SK-N-SH (cell line): ENCODE data around the gene PPAN. TPM values are rescaled to one million over a fixed set of nuclear protein-coding genes. Genes with fewer than 3 reads are reported as not detected.
A peak's percentile ranks its signal among the peaks of the same experiment; 100 is the strongest.

Experiments
- CTCF ChIA-PET: fragments of 300-600, 350-600 bp; formaldehyde crosslinking; extraction: SDS; loops from one replicate; lab custom pipeline; 2021; lab: Yijun Ruan, JAX
- POLR2A ChIA-PET: fragments of 350-600 bp; sonication (Branson Sonifier 250); formaldehyde crosslinking; extraction: SDS; loops from one replicate; lab custom pipeline; 2020; ENCODE audit warnings: antibody characterized with exemption, inconsistent platforms; lab: Yijun Ruan, JAX
- DNase-seq: peaks from one replicate; pipeline ENCODE4 v3.0.0; 2012
- H2AFZ ChIP-seq: fragments of 200-600 bp; sonication (generic); 2 replicates; pipeline ENCODE4 v1.8.1; 2016; ENCODE audit warnings: antibody characterized with exemption, mild to moderate bottlenecking, low read depth
- H3F3A ChIP-seq: fragments of 200-600 bp; sonication (generic); replicated peaks from 2 replicates; pipeline ENCODE3; 2016; ENCODE audit warnings: antibody characterized with exemption, mild to moderate bottlenecking; ENCODE audit not compliant: insufficient read depth
- H3K27ac ChIP-seq, 2 experiments: fragments of 200-500 bp in 1 of 2; fragments of 200-600 bp in 1 of 2; sonication (Bioruptor generic) in 1 of 2; sonication (generic), shearing (Covaris generic) in 1 of 2; 2 replicates each; pipeline versions ENCODE4 v1.5.1 to v1.6.1; 2014 to 2016; ENCODE audit warnings: low read depth in 2 of 2, inconsistent platforms in 1 of 2, low read length in 1 of 2, mild to moderate bottlenecking in 1 of 2, mixed read lengths in 1 of 2
- H3K27me3 ChIP-seq: fragments of 200-600 bp; sonication (generic), shearing (Covaris generic); 2 replicates; pipeline ENCODE4 v1.6.1; 2016; ENCODE audit warnings: mixed run types; ENCODE audit not compliant: insufficient read depth
- H3K36me3 ChIP-seq, 2 experiments: fragments of 200-500 bp in 1 of 2; fragments of 200-600 bp in 1 of 2; sonication (Bioruptor generic) in 1 of 2; sonication (generic) in 1 of 2; replicated peaks in 1 of 2; 2 replicates each; pipeline versions ENCODE3 to v1.5.1; 2014 to 2016; ENCODE audit warnings: low read length in 1 of 2, mild to moderate bottlenecking in 1 of 2; ENCODE audit not compliant: insufficient read depth in 2 of 2, control insufficient read depth in 1 of 2
- H3K4me1 ChIP-seq, 2 experiments: fragments of 200-500 bp in 1 of 2; fragments of 200-600 bp in 1 of 2; sonication (Bioruptor generic) in 1 of 2; sonication (generic), shearing (Covaris generic) in 1 of 2; 2 replicates each; pipeline versions ENCODE4 v1.5.1 to v1.6.1; 2014 to 2016; ENCODE audit warnings: low read depth in 1 of 2, low read length in 1 of 2, mixed run types in 1 of 2; ENCODE audit not compliant: insufficient read depth in 2 of 2, control insufficient read depth in 1 of 2
- H3K4me2 ChIP-seq: fragments of 200-600 bp; sonication (generic), shearing (Covaris generic); 2 replicates; pipeline ENCODE4 v1.6.1; 2017; ENCODE audit warnings: mixed run types
- H3K4me3 ChIP-seq, 2 experiments: fragments of 200-500 bp in 1 of 2; fragments of 200-600 bp in 1 of 2; sonication (Bioruptor generic) in 1 of 2; sonication (generic), shearing (Covaris generic) in 1 of 2; 2 replicates each; pipeline versions ENCODE4 v1.5.1 to v1.8.1; 2014 to 2016; ENCODE audit warnings: low read depth in 2 of 2, inconsistent platforms in 1 of 2, low read length in 1 of 2, mild to moderate bottlenecking in 1 of 2, mixed read lengths in 1 of 2, moderate library complexity in 1 of 2
- H3K79me2 ChIP-seq: fragments of 200-600 bp; sonication (generic); 2 replicates; pipeline ENCODE4 v1.8.1; 2017; ENCODE audit warnings: mild to moderate bottlenecking; ENCODE audit not compliant: insufficient read depth
- H3K9ac ChIP-seq: fragments of 200-600 bp; sonication (generic); 2 replicates; pipeline ENCODE4 v1.6.1; 2017; ENCODE audit warnings: mixed run types
- H3K9me2 ChIP-seq: fragments of 200-600 bp; sonication (generic); 2 replicates; pipeline ENCODE4 v1.6.1; 2017; ENCODE audit warnings: mixed run types
- H3K9me3 ChIP-seq: fragments of 200-600 bp; sonication (generic); 2 replicates; pipeline ENCODE4 v1.6.1; 2017; ENCODE audit warnings: mixed run types, mild to moderate bottlenecking, moderate library complexity
- H4K20me1 ChIP-seq: fragments of 200-600 bp; sonication (generic); 2 replicates; pipeline ENCODE4 v1.6.1; 2017; ENCODE audit warnings: mild to moderate bottlenecking, mixed run types; ENCODE audit not compliant: insufficient read depth
- CHD2 ChIP-seq: fragments of 150-350 bp; IDR thresholded peaks from 2 replicates; pipeline ENCODE4 v1.6.1; 2018; ENCODE audit warnings: low read length; ENCODE audit not compliant: partially characterized antibody
- EZH2phosphoT487 ChIP-seq: fragments of 200-600 bp; sonication (generic); IDR thresholded peaks from 2 replicates; pipeline ENCODE4 v1.6.1; 2017; ENCODE audit warnings: low read depth, mixed run types, mild to moderate bottlenecking, antibody characterized with exemption, moderate library complexity, borderline replicate concordance
- FOXJ3 ChIP-seq: sonication (generic); formaldehyde crosslinking; IDR thresholded peaks from 2 replicates; pipeline ENCODE4 v1.5.1; 2020; ENCODE audit warnings: mild to moderate bottlenecking, missing genetic modification reagents
- FOXM1 ChIP-seq: IDR thresholded peaks from 2 replicates; pipeline ENCODE4 v1.4.0; 2012; ENCODE audit warnings: low read depth, mild to moderate bottlenecking
- JUND ChIP-seq: IDR thresholded peaks from 2 replicates; pipeline ENCODE4 v1.4.0; 2012
- NRF1 ChIP-seq: IDR thresholded peaks from 2 replicates; pipeline ENCODE4 v1.6.1; 2012; ENCODE audit warnings: low read depth, mild to moderate bottlenecking, low read length
- RAD21 ChIP-seq: IDR thresholded peaks from 2 replicates; pipeline ENCODE4 v1.6.1; 2012; ENCODE audit warnings: mild to moderate bottlenecking, low read length
- RCOR1 ChIP-seq: fragments of 150-350 bp; IDR thresholded peaks from 2 replicates; pipeline ENCODE4 v1.6.1; 2017; ENCODE audit warnings: antibody characterized with exemption, low read length
- RFX5 ChIP-seq: IDR thresholded peaks from 2 replicates; pipeline ENCODE4 v1.6.1; 2012; ENCODE audit warnings: mild to moderate bottlenecking, improper control_type of control experiment, low read length
- SIN3A ChIP-seq: IDR thresholded peaks from 2 replicates; pipeline ENCODE4 v1.6.1; 2012; ENCODE audit warnings: low read depth, mild to moderate bottlenecking, low read length, moderate library complexity, borderline replicate concordance
- SMC3 ChIP-seq: IDR thresholded peaks from 2 replicates; pipeline ENCODE4 v1.6.1; 2012; ENCODE audit warnings: low read depth, low read length, improper control_type of control experiment
- TEAD4 ChIP-seq: IDR thresholded peaks from 2 replicates; pipeline ENCODE4 v1.4.0; 2012; ENCODE audit warnings: mild to moderate bottlenecking, borderline replicate concordance; ENCODE audit not compliant: insufficient read depth
- YY1 ChIP-seq: IDR thresholded peaks from 2 replicates; pipeline ENCODE4 v1.4.0; 2012; ENCODE audit warnings: low read depth, mild to moderate bottlenecking
- WGBS: methylation state at CpG from one replicate; pipeline ENCODE4 v1.1.6; 2017; ENCODE audit warnings: low lambda C conversion rate; 5-methylcytosine and 5-hydroxymethylcytosine counted together
- polyA plus RNA-seq, 3 experiments: library from polyadenylated mRNA; depleted of rRNA; stranded (reverse); fragments of >200 nt; gene quantifications; 2 replicates each; pipeline ENCODE4 v1.2.3, GENCODE V29; 2012
- TF ChIP-seq, protein P1 (sequence below): IDR thresholded peaks from 2 replicates; pipeline ENCODE4 v1.4.0; 2012; ENCODE audit warnings: low read depth, borderline replicate concordance
- TF ChIP-seq, protein P2 (sequence below): IDR thresholded peaks from 2 replicates; pipeline ENCODE4; 2012
- TF ChIP-seq, protein P3 (sequence below): IDR thresholded peaks from 2 replicates; pipeline ENCODE4 v1.4.0; 2012; ENCODE audit warnings: low read depth, borderline replicate concordance
- TF ChIP-seq, protein P4 (sequence below): fragments of 200-600 bp; sonication (generic); IDR thresholded peaks from 2 replicates; pipeline ENCODE4 v1.6.1; 2017; ENCODE audit warnings: antibody characterized with exemption, mild to moderate bottlenecking, moderate library complexity

PPAN gene
- polyA plus RNA-seq, 1 of the 3 experiments (the other 2 are of a cell fraction): 75.6 TPM

DNA sequence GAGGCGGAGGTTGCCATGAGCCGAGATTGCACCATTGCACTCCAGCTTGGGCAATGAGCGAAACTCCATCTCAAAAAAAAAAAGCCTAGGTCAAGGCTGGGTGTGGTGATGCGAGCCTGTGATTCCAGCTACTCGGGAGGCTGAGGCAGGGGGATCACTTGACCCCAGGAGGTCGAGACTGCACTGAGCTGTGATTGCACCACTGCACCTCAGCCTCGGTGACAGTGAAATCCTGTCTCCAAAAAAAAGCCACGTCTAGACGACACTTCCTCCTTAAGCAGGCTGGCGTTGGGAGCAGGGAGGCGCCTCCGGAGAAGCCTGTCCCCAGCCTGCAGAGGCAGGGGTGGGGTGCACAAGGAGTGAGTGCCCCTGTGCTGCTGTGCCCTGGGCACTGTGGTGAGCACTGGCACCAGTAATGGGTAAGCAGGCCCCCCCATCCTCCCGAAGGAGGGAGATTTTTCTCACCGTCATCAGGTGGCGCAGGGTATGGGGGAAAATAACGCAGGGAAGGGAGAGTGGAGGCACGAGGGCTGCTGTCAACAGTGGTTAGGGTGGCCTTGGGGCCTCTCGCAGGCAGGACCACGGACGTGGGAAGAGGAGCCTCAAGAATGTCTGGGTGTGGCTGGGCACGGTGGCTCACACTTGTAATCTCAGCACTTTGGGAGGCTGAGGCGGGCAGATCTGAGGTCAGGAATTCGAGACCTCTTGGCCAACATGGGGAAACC lies 6.0 kb downstream of the PPAN start:
- Histone ChIP-seq H3K27ac (no peak overlapping the region), H2AFZ (no peak overlapping the region), H3K4me2 (no peak overlapping the region), H3K27me3 (no peaks in the 10 kb centered on the region), H3K9ac (no peak overlapping the region), H3K4me3 (no peak overlapping the region), H4K20me1 (peaks cover 8% of the 10 kb centered on the region; the same call in 1 of the 2 replicates), H3F3A (peaks cover 28% of the 10 kb centered on the region), H3K4me1 (peaks cover 0 to 12% of the 10 kb centered on the region in 2 experiments; a peak in 1 of 4 replicates), H3K36me3 (peaks cover 31 to 57% of the 10 kb centered on the region in 2 experiments), H3K9me2 (no peaks in the 10 kb centered on the region), H3K79me2 (peaks cover 20% of the 10 kb centered on the region), H3K9me3 (no peaks in the 10 kb centered on the region)
- TF ChIP-seq FOXM1 (no peak), FOXJ3 (no peak), EZH2phosphoT487 (no peak), CHD2 (no peak), NRF1 (no peak)
- WGBS: 81% methylated on average over 21 of the region's 23 CpGs
- ChIA-PET POLR2A (interaction anchor here (0.8 to 1.3 kb wide), 2 partner anchors 8 to 16 kb away, joined by 3 read pairs; no protein-coding TSS in a partner anchor), CTCF (interaction anchor here (0.8 to 2.1 kb wide), 3 partner anchors 13 to 181 kb away, joined by 3 to 11 read pairs (median 3); no protein-coding TSS in a partner anchor)
- DNase-seq: peak; percentile 28

DNA sequence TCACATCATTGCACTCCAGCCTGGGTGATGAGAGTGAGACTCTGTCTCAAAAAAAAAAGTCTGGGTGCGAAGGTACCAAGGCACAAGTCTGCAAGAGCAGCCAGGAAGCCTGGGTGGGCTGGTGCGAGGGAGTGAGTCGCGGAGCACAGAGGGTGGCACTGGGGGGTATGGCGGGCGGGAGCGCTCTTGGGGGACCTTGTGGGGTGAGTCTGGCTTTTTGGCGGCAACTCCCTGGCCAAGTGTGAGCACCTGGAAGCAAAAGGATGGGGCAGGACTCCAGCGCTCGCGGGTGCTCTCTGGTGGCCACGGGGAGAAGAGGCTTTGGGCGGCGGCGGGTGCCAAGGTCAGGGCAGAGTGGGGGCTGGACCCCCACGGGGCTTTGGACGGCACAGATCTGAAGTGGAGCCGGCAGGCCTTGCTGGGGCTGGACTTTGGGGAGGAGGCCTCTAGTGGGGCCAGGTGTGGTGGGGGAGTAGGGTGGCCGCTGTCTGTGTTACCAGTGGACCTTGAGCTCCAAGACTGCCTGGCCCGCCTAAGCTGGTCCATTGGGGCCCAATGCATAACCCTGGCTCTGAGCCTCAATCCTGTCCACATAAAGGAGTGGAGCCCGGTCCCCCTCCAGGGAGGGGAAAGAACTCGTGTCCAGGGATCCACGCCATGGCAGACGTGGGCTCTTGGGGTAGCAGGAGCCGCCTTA lies 6.9 kb downstream of the PPAN start:
- no peak overlapping the region for H3K4me2 ChIP-seq
- H2AFZ ChIP-seq: no peak overlapping the region
- CTCF ChIA-PET: interaction anchor here (1.2 to 2.1 kb wide), 3 partner anchors 14 to 182 kb away, joined by 3 to 11 read pairs (median 5); no protein-coding TSS in a partner anchor
- no peak for TF ChIP-seq YY1
- TF ChIP-seq, protein P1, sequence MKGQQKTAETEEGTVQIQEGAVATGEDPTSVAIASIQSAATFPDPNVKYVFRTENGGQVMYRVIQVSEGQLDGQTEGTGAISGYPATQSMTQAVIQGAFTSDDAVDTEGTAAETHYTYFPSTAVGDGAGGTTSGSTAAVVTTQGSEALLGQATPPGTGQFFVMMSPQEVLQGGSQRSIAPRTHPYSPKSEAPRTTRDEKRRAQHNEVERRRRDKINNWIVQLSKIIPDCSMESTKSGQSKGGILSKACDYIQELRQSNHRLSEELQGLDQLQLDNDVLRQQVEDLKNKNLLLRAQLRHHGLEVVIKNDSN: no peak
- no peak for TF ChIP-seq CHD2
- TF ChIP-seq SIN3A: peak; percentile 8; the same call in 1 of the 2 replicates
- 0 out of 2 replicates have a peak, but pooled peaks have one; percentile 12 for TF ChIP-seq JUND
- no peak for TF ChIP-seq RFX5
- TF ChIP-seq, protein P2, sequence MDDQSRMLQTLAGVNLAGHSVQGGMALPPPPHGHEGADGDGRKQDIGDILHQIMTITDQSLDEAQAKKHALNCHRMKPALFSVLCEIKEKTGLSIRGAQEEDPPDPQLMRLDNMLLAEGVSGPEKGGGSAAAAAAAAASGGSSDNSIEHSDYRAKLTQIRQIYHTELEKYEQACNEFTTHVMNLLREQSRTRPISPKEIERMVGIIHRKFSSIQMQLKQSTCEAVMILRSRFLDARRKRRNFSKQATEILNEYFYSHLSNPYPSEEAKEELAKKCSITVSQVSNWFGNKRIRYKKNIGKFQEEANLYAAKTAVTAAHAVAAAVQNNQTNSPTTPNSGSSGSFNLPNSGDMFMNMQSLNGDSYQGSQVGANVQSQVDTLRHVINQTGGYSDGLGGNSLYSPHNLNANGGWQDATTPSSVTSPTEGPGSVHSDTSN: peak; percentile 11; the same call in 1 of the 2 replicates
- TF ChIP-seq RAD21: 0 out of 2 replicates have a peak, but pooled peaks have one; percentile 15
- no peak for TF ChIP-seq TEAD4
- TF ChIP-seq, protein P3, sequence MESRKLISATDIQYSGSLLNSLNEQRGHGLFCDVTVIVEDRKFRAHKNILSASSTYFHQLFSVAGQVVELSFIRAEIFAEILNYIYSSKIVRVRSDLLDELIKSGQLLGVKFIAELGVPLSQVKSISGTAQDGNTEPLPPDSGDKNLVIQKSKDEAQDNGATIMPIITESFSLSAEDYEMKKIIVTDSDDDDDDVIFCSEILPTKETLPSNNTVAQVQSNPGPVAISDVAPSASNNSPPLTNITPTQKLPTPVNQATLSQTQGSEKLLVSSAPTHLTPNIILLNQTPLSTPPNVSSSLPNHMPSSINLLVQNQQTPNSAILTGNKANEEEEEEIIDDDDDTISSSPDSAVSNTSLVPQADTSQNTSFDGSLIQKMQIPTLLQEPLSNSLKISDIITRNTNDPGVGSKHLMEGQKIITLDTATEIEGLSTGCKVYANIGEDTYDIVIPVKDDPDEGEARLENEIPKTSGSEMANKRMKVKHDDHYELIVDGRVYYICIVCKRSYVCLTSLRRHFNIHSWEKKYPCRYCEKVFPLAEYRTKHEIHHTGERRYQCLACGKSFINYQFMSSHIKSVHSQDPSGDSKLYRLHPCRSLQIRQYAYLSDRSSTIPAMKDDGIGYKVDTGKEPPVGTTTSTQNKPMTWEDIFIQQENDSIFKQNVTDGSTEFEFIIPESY: no peak
- no peak for TF ChIP-seq RCOR1
- 0 out of 2 replicates have a peak, but pooled peaks have one; percentile 13 for TF ChIP-seq SMC3
- TF ChIP-seq, protein P4, sequence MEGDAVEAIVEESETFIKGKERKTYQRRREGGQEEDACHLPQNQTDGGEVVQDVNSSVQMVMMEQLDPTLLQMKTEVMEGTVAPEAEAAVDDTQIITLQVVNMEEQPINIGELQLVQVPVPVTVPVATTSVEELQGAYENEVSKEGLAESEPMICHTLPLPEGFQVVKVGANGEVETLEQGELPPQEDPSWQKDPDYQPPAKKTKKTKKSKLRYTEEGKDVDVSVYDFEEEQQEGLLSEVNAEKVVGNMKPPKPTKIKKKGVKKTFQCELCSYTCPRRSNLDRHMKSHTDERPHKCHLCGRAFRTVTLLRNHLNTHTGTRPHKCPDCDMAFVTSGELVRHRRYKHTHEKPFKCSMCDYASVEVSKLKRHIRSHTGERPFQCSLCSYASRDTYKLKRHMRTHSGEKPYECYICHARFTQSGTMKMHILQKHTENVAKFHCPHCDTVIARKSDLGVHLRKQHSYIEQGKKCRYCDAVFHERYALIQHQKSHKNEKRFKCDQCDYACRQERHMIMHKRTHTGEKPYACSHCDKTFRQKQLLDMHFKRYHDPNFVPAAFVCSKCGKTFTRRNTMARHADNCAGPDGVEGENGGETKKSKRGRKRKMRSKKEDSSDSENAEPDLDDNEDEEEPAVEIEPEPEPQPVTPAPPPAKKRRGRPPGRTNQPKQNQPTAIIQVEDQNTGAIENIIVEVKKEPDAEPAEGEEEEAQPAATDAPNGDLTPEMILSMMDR: peak; percentile 52
- TF ChIP-seq, all 33 proteins: peak for 6
- Histone ChIP-seq H3K4me3 (no peak overlapping the region; a peak in 1 of 4 replicates), H3K27me3 (no peaks in the 10 kb centered on the region), H4K20me1 (peaks cover 11% of the 10 kb centered on the region; the same call in 1 of the 2 replicates), H3F3A (peaks cover 28% of the 10 kb centered on the region), H3K79me2 (peaks cover 20% of the 10 kb centered on the region), H3K4me1 (peaks cover 0 to 5% of the 10 kb centered on the region in 2 experiments; a peak in 1 of 4 replicates), H3K36me3 (peaks cover 31 to 59% of the 10 kb centered on the region in 2 experiments), H3K9ac (no peak overlapping the region), H3K9me2 (no peaks in the 10 kb centered on the region), H3K27ac (no peak overlapping the region; a peak in 1 of 4 replicates), H3K9me3 (no peaks in the 10 kb centered on the region)
- WGBS: 63% methylated on average over 22 of the region's 25 CpGs
- DNase-seq: peak; percentile 75
- POLR2A ChIA-PET: interaction anchor here (1.2 to 1.9 kb wide), 4 partner anchors 9 to 182 kb away, joined by 3 to 11 read pairs (median 5); no protein-coding TSS in a partner anchor
